Gastrocnemius medialis (tissue), 4 donors: Measurements from ENCODE around the gene BMX. TPM values are rescaled to one million over a fixed set of nuclear protein-coding genes. Genes with fewer than 3 reads are reported as not detected.

Source experiments
- ATAC-seq, 2 donors: fragments of 150-250 bp; one replicate each; pipeline ENCODE4 v1.9.1; 2016
- DNase-seq, 2 donors: peaks; one replicate each; pipeline ENCODE4 v3.0.0-alpha.2; 2019
- H3K27ac ChIP-seq, 4 donors: fragments of 200-600 bp; sonication (generic); 1 replicate in 1 of 4; 2 replicates in 3 of 4; pipeline ENCODE4 v1.5.1; 2016 to 2018; ENCODE audit warnings: mild to moderate bottlenecking in 2 of 4, moderate library complexity in 1 of 4
- H3K27me3 ChIP-seq, 3 donors: fragments of 200-600 bp; sonication (generic) in 2 of 3; 1 replicate in 1 of 3; 2 replicates in 2 of 3; pipeline versions ENCODE4 v1.5.1 to v1.6.0; 2016 to 2019; ENCODE audit warnings: mild to moderate bottlenecking in 1 of 3, moderate library complexity in 1 of 3
- H3K36me3 ChIP-seq, 2 donors: fragments of 200-600 bp; sonication (generic) in 1 of 2; one replicate each; pipeline ENCODE4 v1.5.1; 2017 to 2018
- H3K4me1 ChIP-seq, 2 donors: fragments of 200-600 bp; sonication (generic) in 1 of 2; one replicate each; pipeline ENCODE4 v1.5.1; 2016 to 2017; ENCODE audit warnings: mild to moderate bottlenecking in 2 of 2
- H3K4me3 ChIP-seq, 4 donors: fragments of 200-600 bp; sonication (generic) in 3 of 4; 1 replicate in 1 of 4; 2 replicates in 3 of 4; pipeline ENCODE4 v1.5.1; 2016 to 2019; ENCODE audit warnings: mild to moderate bottlenecking in 2 of 4
- H3K9me3 ChIP-seq, 3 donors: fragments of 200-600 bp; sonication (generic) in 2 of 3; 1 replicate in 1 of 3; 2 replicates in 2 of 3; pipeline ENCODE4 v1.5.1; 2016 to 2019
- CTCF ChIP-seq, 5 experiments: fragments of 450-650 bp in 3 of 5; fragments of 200-600 bp in 2 of 5; sonication (generic) in 2 of 5; IDR thresholded peaks in 4 of 5; conservative IDR thresholded peaks in 1 of 5; 1 replicate in 4 of 5; 2 replicates in 1 of 5; pipeline ENCODE4 v1.5.1; 2016 to 2019; ENCODE audit warnings: antibody characterized with exemption in 5 of 5, mild to moderate bottlenecking in 3 of 5, moderate library complexity in 3 of 5
- POLR2A ChIP-seq, 2 donors: fragments of 450-650 bp; IDR thresholded peaks; one replicate each; pipeline ENCODE4 v1.6.1; 2017; ENCODE audit warnings: antibody characterized with exemption in 2 of 2, mild to moderate bottlenecking in 2 of 2, moderate library complexity in 2 of 2
- in situ Hi-C, 4 donors: fragments of 200-750 bp; cut with MboI; loops; one replicate each; pipeline versions ENCODE4 v1.15.0 to v1.8.0; 2017; ENCODE audit warnings: low sequenced_read_pairs in 4 of 4
- intact Hi-C: fragments of 100-400 bp; cut with DNase I; formaldehyde crosslinking; loops from one replicate; pipeline ENCODE4 v1.15.1; 2023; ENCODE audit warnings: low total_unique reads
- total RNA-seq, 4 donors: library from RNA; depleted of rRNA; stranded (reverse); fragments of >200 nt; gene quantifications; one replicate each; pipeline versions ENCODE4 v1.1.0 to v1.2.3, GENCODE V29; 2016

BMX gene
- total RNA-seq, 4 donors from 2014 or later, result 0.40 to 2.4 (median 0.82) TPM

GRCh38 chrX:15504661-15505060 lies 4.1 kb downstream of the BMX start:
- Histone ChIP-seq H3K27ac (no peak overlapping the region), H3K27me3 (peaks cover 0 to 3% (median 0%) of the 10 kb centered on the region in 3 donors), H3K9me3 (no peaks in the 10 kb centered on the region), H3K4me3 (no peak overlapping the region), H3K36me3 (no peaks in the 10 kb centered on the region), H3K4me1 (no peaks in the 10 kb centered on the region)
- intact Hi-C loops, result no loop called here
- in situ Hi-C loops, result no loop called here
- DNase-seq (no peak), ATAC-seq (no peak)
- TF ChIP-seq POLR2A (IDR thresholded peaks at IDR 0.05) (no peak), CTCF (IDR thresholded peaks at IDR 0.05 in 4 of 5, conservative IDR thresholded peaks at IDR 0.05 in 1 of 5) (no peak)

GRCh38 chrX:15505101-15505500 lies 4.5 kb downstream of the BMX start:
- Histone ChIP-seq H3K4me3 (no peak overlapping the region), H3K27me3 (peaks cover 0 to 3% (median 0%) of the 10 kb centered on the region in 3 donors), H3K36me3 (no peaks in the 10 kb centered on the region), H3K4me1 (no peaks in the 10 kb centered on the region), H3K9me3 (no peaks in the 10 kb centered on the region), H3K27ac (no peak overlapping the region)
- in situ Hi-C loops, result no loop called here
- DNase-seq, result no peak
- TF ChIP-seq CTCF (IDR thresholded peaks at IDR 0.05 in 4 of 5, conservative IDR thresholded peaks at IDR 0.05 in 1 of 5) (no peak), POLR2A (IDR thresholded peaks at IDR 0.05) (no peak)
- ATAC-seq, result no peak
- intact Hi-C loops, result no loop called here

GRCh38 chrX:15507005-15507404 lies 6.4 kb downstream of the BMX start:
- no peak overlapping the region for H3K4me3 ChIP-seq
- peaks cover 0 to 3% (median 0%) of the 10 kb centered on the region in 3 donors for H3K27me3 ChIP-seq
- no peaks in the 10 kb centered on the region for H3K36me3 ChIP-seq
- TF ChIP-seq CTCF (IDR thresholded peaks at IDR 0.05 in 4 of 5, conservative IDR thresholded peaks at IDR 0.05 in 1 of 5), result no peak
- intact Hi-C loops, result no loop called here
- in situ Hi-C loops, result no loop called here
- DNase-seq (no peak), ATAC-seq (no peak)
- H3K9me3 ChIP-seq, result no peaks in the 10 kb centered on the region
- no peaks in the 10 kb centered on the region for H3K4me1 ChIP-seq
- H3K27ac ChIP-seq, result no peak overlapping the region

GRCh38 chrX:15509845-15510244 lies 9.2 kb downstream of the BMX start:
- Histone ChIP-seq H3K36me3 (no peaks in the 10 kb centered on the region), H3K4me3 (no peak overlapping the region), H3K4me1 (no peaks in the 10 kb centered on the region), H3K9me3 (no peaks in the 10 kb centered on the region), H3K27me3 (peaks cover 0 to 3% (median 0%) of the 10 kb centered on the region in 3 donors), H3K27ac (no peak overlapping the region)
- no peak for ATAC-seq
- TF ChIP-seq POLR2A (IDR thresholded peaks at IDR 0.05) (no peak), CTCF (IDR thresholded peaks at IDR 0.05 in 4 of 5, conservative IDR thresholded peaks at IDR 0.05 in 1 of 5) (no peak)
- DNase-seq, result no peak
- intact Hi-C loops (no loop called here), in situ Hi-C loops (no loop called here)

- H3K4me1 ChIP-seq, result no peaks in the 10 kb centered on the region
- no peak overlapping the region for H3K4me3 ChIP-seq
- in situ Hi-C loops (no loop called here), intact Hi-C loops (no loop called here)
- no peaks in the 10 kb centered on the region for H3K36me3 ChIP-seq
- no peak for ATAC-seq
- no peak overlapping the region for H3K27ac ChIP-seq
- no peaks in the 10 kb centered on the region for H3K9me3 ChIP-seq
- DNase-seq, result no peak
- no peak for TF ChIP-seq POLR2A (IDR thresholded peaks at IDR 0.05)
- TF ChIP-seq CTCF (IDR thresholded peaks at IDR 0.05 in 4 of 5, conservative IDR thresholded peaks at IDR 0.05 in 1 of 5), result no peak
- no peaks in the 10 kb centered on the region for H3K27me3 ChIP-seq
Observed at GRCh38 chrX:15511563-15511962, 11.0 kb downstream of the BMX start.
